ENCODE measurements around the gene TTC1. TPM values are rescaled to one million over a fixed set of nuclear protein-coding genes. Genes with fewer than 3 reads are reported as not detected.
A peak's percentile ranks its signal among the peaks of the same experiment; 100 is the strongest.

TTC1 gene
- total and polyA plus RNA-seq, 9 of the 15 experiments (the other 6 are each of a cell fraction or from before 2014, with no cell fraction given), result 51.9 to 173 (median 87.7) TPM

DNA sequence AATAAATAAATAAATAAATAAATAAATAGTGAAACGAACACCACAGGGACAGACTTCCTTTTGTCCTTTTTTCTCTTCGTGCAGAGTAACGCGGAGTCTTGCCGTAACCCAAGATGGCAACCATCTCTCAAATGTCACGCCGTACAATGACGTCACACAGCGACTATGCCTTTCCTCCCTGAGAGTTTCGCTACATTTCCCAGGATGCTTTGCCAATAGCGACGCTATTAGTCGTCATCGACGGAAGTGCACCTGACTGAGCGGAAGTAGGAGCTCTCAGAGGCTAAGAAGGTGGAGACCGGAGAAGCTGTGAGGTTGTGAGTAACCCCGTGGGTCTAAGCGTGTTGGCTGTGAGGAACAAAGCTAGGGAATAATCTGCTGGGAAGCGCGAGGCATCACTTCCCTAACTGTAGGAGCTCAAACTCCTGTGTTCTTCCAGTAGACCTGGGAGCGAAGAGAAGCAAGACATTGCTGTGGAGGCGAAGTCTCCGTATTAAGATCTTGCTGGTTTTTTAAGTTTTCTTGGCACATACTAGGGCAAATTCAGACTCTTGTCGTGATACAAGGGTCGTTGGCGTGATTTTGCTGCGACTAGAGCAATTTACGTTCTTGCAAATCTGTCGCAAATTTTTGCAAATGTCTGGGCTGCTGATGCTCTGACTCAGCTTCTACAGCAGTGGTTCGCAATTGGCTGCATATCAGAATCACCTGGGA is at the start of gene TTC1 (continued):
- TF ChIP-seq, protein P1, sequence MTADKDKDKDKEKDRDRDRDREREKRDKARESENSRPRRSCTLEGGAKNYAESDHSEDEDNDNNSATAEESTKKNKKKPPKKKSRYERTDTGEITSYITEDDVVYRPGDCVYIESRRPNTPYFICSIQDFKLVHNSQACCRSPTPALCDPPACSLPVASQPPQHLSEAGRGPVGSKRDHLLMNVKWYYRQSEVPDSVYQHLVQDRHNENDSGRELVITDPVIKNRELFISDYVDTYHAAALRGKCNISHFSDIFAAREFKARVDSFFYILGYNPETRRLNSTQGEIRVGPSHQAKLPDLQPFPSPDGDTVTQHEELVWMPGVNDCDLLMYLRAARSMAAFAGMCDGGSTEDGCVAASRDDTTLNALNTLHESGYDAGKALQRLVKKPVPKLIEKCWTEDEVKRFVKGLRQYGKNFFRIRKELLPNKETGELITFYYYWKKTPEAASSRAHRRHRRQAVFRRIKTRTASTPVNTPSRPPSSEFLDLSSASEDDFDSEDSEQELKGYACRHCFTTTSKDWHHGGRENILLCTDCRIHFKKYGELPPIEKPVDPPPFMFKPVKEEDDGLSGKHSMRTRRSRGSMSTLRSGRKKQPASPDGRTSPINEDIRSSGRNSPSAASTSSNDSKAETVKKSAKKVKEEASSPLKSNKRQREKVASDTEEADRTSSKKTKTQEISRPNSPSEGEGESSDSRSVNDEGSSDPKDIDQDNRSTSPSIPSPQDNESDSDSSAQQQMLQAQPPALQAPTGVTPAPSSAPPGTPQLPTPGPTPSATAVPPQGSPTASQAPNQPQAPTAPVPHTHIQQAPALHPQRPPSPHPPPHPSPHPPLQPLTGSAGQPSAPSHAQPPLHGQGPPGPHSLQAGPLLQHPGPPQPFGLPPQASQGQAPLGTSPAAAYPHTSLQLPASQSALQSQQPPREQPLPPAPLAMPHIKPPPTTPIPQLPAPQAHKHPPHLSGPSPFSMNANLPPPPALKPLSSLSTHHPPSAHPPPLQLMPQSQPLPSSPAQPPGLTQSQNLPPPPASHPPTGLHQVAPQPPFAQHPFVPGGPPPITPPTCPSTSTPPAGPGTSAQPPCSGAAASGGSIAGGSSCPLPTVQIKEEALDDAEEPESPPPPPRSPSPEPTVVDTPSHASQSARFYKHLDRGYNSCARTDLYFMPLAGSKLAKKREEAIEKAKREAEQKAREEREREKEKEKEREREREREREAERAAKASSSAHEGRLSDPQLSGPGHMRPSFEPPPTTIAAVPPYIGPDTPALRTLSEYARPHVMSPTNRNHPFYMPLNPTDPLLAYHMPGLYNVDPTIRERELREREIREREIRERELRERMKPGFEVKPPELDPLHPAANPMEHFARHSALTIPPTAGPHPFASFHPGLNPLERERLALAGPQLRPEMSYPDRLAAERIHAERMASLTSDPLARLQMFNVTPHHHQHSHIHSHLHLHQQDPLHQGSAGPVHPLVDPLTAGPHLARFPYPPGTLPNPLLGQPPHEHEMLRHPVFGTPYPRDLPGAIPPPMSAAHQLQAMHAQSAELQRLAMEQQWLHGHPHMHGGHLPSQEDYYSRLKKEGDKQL (CRISPR knock-in tag; IDR thresholded peaks at IDR 0.05; ENCODE audit: borderline replicate concordance), result no peak

DNA sequence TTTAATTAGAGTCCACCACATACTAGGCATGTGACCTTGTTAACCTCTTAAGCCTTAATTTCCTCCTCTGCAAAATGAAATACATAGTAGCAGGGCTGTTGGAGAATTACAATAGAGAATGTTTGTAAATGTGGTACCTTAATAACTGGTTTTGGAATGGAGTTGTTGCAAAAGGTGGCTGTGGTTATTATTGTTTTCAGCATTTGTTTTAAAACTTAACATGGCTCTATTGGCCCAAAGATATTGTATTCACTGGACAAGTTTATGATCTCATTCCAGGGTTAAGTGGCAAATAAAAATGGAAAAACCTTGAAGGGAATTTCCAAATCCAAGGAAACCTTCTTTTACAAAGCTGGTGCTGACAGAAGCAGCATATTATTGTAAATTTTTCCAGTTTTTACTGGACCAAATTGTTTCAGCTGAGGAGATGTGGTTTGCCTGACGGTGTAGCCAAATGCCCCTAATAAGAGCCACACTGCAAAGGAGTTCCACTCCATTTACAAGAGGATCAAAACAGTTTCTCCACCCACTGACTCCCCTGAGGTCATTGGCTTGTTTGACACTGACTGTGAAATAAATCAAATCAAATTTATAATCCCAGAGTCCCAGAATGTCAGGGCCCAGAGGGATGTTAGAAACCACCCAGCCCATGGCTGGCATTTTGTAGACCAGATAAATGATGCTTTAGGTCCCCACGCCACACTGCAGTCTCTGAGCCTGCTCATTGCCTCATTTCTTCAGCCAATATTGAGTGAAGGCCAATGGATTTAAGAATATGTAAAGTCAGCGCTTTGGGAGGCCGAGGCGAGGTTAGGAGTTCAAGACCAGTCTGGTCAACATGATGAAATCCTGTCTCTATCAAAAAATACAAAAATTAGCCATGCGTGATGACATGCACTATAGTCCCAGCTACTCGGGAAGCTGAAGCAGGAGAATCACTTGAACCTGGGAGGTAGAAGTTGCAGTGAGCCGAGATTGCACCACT is 47.5 kb upstream of the TTC1 start:
- Histone ChIP-seq H4K20me1 (replicated peaks; ENCODE audit: control insufficient read depth, insufficient read depth, low read length) (no peaks in the 10 kb centered on the region), H3K9ac (ENCODE audit: insufficient read depth in 1 of 2, low read depth in 2 of 2, low read length in 2 of 2) (no peak overlapping the region), H2AFZ (ENCODE audit: low read depth, low read length) (no peak overlapping the region), H3K9me3 (replicated peaks; ENCODE audit: control insufficient read depth, insufficient read depth, low read depth, low read length) (no peaks in the 10 kb centered on the region), H3K9me1 (ENCODE audit: control insufficient read depth, insufficient read depth, low read length) (no peaks in the 10 kb centered on the region), H3K27ac (ENCODE audit: extremely low read depth, low read depth, low read length) (no peak overlapping the region), H3K27me3 (ENCODE audit: control insufficient read depth in 2 of 2, insufficient read depth in 2 of 2, low read length in 2 of 2) (peaks cover 0 to 15% of the 10 kb centered on the region in 2 experiments; a peak in 2 of 5 replicates), H3K4me3 (no peak overlapping the region), H3K79me2 (ENCODE audit: control insufficient read depth, insufficient read depth, low read length) (no peaks in the 10 kb centered on the region), H3K4me1 (replicated peaks in 1 of 2; ENCODE audit: control insufficient read depth in 2 of 2, insufficient read depth in 2 of 2, low read length in 2 of 2) (no peaks in the 10 kb centered on the region), H3K4me2 (ENCODE audit: insufficient read depth, low read length) (no peak overlapping the region), H3K36me3 (ENCODE audit: control insufficient read depth, insufficient read depth, low read length) (no peaks in the 10 kb centered on the region)
- POLR2A ChIA-PET, result no interaction called here
- ATAC-seq (no peak), FAIRE-seq (no peak), DNase-seq (ENCODE audit: extremely low read depth in 1 of 4, low spot score in 3 of 4) (no peak)
- no TSS peak for BruUV-seq (replicated peaks)
- no peak for TF ChIP-seq LARP7 (IDR thresholded peaks at IDR 0.05)
- peak; percentile 19; the same call in 1 of the 2 replicates for TF ChIP-seq MAFG (tag; conservative IDR thresholded peaks at IDR 0.05)
- TF ChIP-seq, protein P2, sequence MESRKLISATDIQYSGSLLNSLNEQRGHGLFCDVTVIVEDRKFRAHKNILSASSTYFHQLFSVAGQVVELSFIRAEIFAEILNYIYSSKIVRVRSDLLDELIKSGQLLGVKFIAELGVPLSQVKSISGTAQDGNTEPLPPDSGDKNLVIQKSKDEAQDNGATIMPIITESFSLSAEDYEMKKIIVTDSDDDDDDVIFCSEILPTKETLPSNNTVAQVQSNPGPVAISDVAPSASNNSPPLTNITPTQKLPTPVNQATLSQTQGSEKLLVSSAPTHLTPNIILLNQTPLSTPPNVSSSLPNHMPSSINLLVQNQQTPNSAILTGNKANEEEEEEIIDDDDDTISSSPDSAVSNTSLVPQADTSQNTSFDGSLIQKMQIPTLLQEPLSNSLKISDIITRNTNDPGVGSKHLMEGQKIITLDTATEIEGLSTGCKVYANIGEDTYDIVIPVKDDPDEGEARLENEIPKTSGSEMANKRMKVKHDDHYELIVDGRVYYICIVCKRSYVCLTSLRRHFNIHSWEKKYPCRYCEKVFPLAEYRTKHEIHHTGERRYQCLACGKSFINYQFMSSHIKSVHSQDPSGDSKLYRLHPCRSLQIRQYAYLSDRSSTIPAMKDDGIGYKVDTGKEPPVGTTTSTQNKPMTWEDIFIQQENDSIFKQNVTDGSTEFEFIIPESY (CRISPR knock-in tag; IDR thresholded peaks at IDR 0.05), result no peak
- no peak for TF ChIP-seq ZNF583 (CRISPR knock-in tag; IDR thresholded peaks at IDR 0.05)
- peak; percentile 39; the same call in 1 of the 2 replicates for TF ChIP-seq C11orf30 (IDR thresholded peaks at IDR 0.05; ENCODE audit: low read depth)
- TF ChIP-seq ZNF444 (CRISPR knock-in tag; IDR thresholded peaks at IDR 0.05), result no peak
- TF ChIP-seq ETS2 (tag; IDR thresholded peaks at IDR 0.05; ENCODE audit: borderline replicate concordance, poor library complexity, severe bottlenecking), result no peak
- peak; percentile 37; the same call in 1 of the 2 replicates for TF ChIP-seq ZNF316 (IDR thresholded peaks at IDR 0.05)
- no peak for TF ChIP-seq ZSCAN29 (IDR thresholded peaks at IDR 0.05)
- TF ChIP-seq GTF2A2 (tag; IDR thresholded peaks at IDR 0.05), result no peak
- no peak for TF ChIP-seq RBM15 (IDR thresholded peaks at IDR 0.05; ENCODE audit: insufficient read depth, low read length)
- WGBS (ENCODE audit: insufficient coverage, low coverage, missing lambda C conversion rate), result 3% methylated on average over 8 of the region's 8 CpGs
- in situ Hi-C loops (cut with MboI) (no loop called here), intact Hi-C loops (cut with micrococcal nuclease) (no loop called here)
- CTCF ChIA-PET (ENCODE audit: low intra/inter-chr PET ratio), result no interaction called here

Measured in K562 (cell line).